K562 (cell line): ENCODE measurements around the gene ZNF564. TPM values are rescaled to one million over a fixed set of nuclear protein-coding genes. Genes with fewer than 3 reads are reported as not detected.
A peak's percentile ranks its signal among the peaks of the same experiment; 100 is the strongest.

Experiments
- ATAC-seq: fragments of 200-7000 bp; cut with Tn5 transposase; 3 replicates; pipeline ENCODE4 v1.9.1; 2020; ENCODE audit warnings: moderate library complexity
- BruUV-seq: library from RNA; stranded (reverse); fragments of 400-500 nt; replicated peaks from 2 replicates; lab custom pipeline; 2021; lab: Mats Ljungman, UMichigan
- CTCF ChIA-PET: fragments of 300-600 bp; formaldehyde crosslinking; extraction: SDS; loops from one replicate; lab custom pipeline; 2021; ENCODE audit warnings: low intra/inter-chr PET ratio; lab: Yijun Ruan, JAX
- POLR2A ChIA-PET: fragments of 300-600, 350-650 bp; sonication (Branson Sonifier 250); formaldehyde crosslinking; extraction: SDS; loops from one replicate; lab custom pipeline; 2021; ENCODE audit warnings: antibody characterized with exemption, inconsistent platforms; lab: Yijun Ruan, JAX
- DNase-seq, 4 experiments: peaks; one replicate each; pipeline versions ENCODE4 v3.0.0 to v3.0.0-alpha.2; 2011 to 2018; ENCODE audit warnings: low spot score in 3 of 4, mixed read lengths in 3 of 4; ENCODE audit errors: extremely low read depth in 1 of 4
- FAIRE-seq: peaks from 2 replicates; lab custom pipeline; 2011; peaks lifted over from hg19 to GRCh38; lab: Jason Lieb, UNC
- H2AFZ ChIP-seq: 2 replicates; pipeline ENCODE4 v1.6.0; 2011; ENCODE audit warnings: low read depth, low read length, control low read depth, inconsistent platforms
- H3K27ac ChIP-seq: fragments of 200-600 bp; 3 replicates; pipeline ENCODE4 v1.8.0; 2011; ENCODE audit warnings: low read depth, mild to moderate bottlenecking, control low read depth, inconsistent platforms, low read length, moderate library complexity, mixed read lengths; ENCODE audit errors: extremely low read depth
- H3K27me3 ChIP-seq, 2 experiments: fragments of 300-600 bp in 1 of 2; 2 replicates in 1 of 2; 3 replicates in 1 of 2; pipeline versions ENCODE4 v1.6.0 to v1.8.0; 2011; ENCODE audit warnings: inconsistent platforms in 2 of 2, low read length in 2 of 2, mild to moderate bottlenecking in 1 of 2, mixed read lengths in 1 of 2, moderate library complexity in 1 of 2; ENCODE audit not compliant: control insufficient read depth in 2 of 2, insufficient read depth in 2 of 2
- H3K36me3 ChIP-seq: fragments of 300-600 bp; 3 replicates; pipeline ENCODE4 v1.8.0; 2011; ENCODE audit warnings: mild to moderate bottlenecking, low read length, inconsistent platforms; ENCODE audit not compliant: control insufficient read depth, insufficient read depth
- H3K4me1 ChIP-seq, 2 experiments: fragments of 200-600 bp in 1 of 2; replicated peaks in 1 of 2; 2 replicates in 1 of 2; 3 replicates in 1 of 2; pipeline versions ENCODE4 v1.5.1 to v1.8.0; 2011; ENCODE audit warnings: inconsistent platforms in 2 of 2, low read length in 2 of 2, mild to moderate bottlenecking in 1 of 2, mixed read lengths in 1 of 2, moderate library complexity in 1 of 2; ENCODE audit not compliant: control insufficient read depth in 2 of 2, insufficient read depth in 2 of 2
- H3K4me2 ChIP-seq: 2 replicates; pipeline ENCODE4 v1.6.1; 2011; ENCODE audit warnings: low read length, control low read depth, inconsistent platforms, mixed read lengths; ENCODE audit not compliant: insufficient read depth
- H3K4me3 ChIP-seq: fragments of 200-600 bp; sonication (generic), shearing (Covaris generic); 2 replicates; pipeline ENCODE4 v1.5.1; 2016; ENCODE audit warnings: control low read depth, inconsistent platforms
- H3K79me2 ChIP-seq: fragments of 200-600 bp; 3 replicates; pipeline ENCODE4 v1.8.0; 2011; ENCODE audit warnings: low read length, inconsistent platforms; ENCODE audit not compliant: control insufficient read depth, insufficient read depth
- H3K9ac ChIP-seq, 2 experiments: 2 replicates each; pipeline versions ENCODE4 v1.6.0 to v1.6.1; 2011; ENCODE audit warnings: low read depth in 2 of 2, low read length in 2 of 2, control low read depth in 1 of 2, inconsistent platforms in 1 of 2, mild to moderate bottlenecking in 1 of 2, mixed read lengths in 1 of 2; ENCODE audit not compliant: insufficient read depth in 1 of 2
- H3K9me1 ChIP-seq: one replicate; pipeline ENCODE4 v1.6.0; 2011; ENCODE audit warnings: inconsistent platforms, mild to moderate bottlenecking, low read length, moderate library complexity; ENCODE audit not compliant: control insufficient read depth, insufficient read depth
- H3K9me3 ChIP-seq: replicated peaks from 2 replicates; pipeline ENCODE4 v1.5.1; 2011; ENCODE audit warnings: low read depth, low read length, inconsistent platforms; ENCODE audit not compliant: control insufficient read depth, insufficient read depth
- H4K20me1 ChIP-seq: replicated peaks from 2 replicates; pipeline ENCODE4 v1.6.1; 2011; ENCODE audit warnings: low read length, inconsistent platforms, mixed read lengths; ENCODE audit not compliant: control insufficient read depth, insufficient read depth
- BRD4 ChIP-seq: fragments of 200-600 bp; sonication (generic); IDR thresholded peaks from 2 replicates; pipeline ENCODE4 v1.6.1; 2017; ENCODE audit warnings: inconsistent platforms
- CEBPG ChIP-seq, 3 experiments: fragments of 200-800 bp in 1 of 3; sonication (Bioruptor generic) in 1 of 3; sonication (generic) in 1 of 3; formaldehyde crosslinking in 1 of 3; IDR thresholded peaks in 2 of 3; conservative IDR thresholded peaks in 1 of 3; 2 replicates each; pipeline versions ENCODE4 v1.6.1 to v1.8.0; 2016 to 2022; ENCODE audit warnings: missing compliant biosample characterization in 2 of 3, missing genetic modification characterization in 2 of 3, mild to moderate bottlenecking in 1 of 3, missing genetic modification reagents in 1 of 3
- DLX4 ChIP-seq: fragments of 250-450 bp; sonication (Bioruptor Pico); IDR thresholded peaks from 2 replicates; pipeline ENCODE4 v1.6.1; 2021; ENCODE audit warnings: mild to moderate bottlenecking
- HBP1 ChIP-seq: fragments of 450-650 bp; formaldehyde crosslinking; IDR thresholded peaks from 2 replicates; pipeline ENCODE4 v1.4.0; 2022; ENCODE audit warnings: missing genetic modification characterization
- JUND ChIP-seq, 2 experiments: IDR thresholded peaks; 2 replicates in 1 of 2; 3 replicates in 1 of 2; pipeline ENCODE4 v1.6.1; 2011; ENCODE audit warnings: borderline replicate concordance in 2 of 2, low read depth in 2 of 2, low read length in 2 of 2, improper control_type of control experiment in 1 of 2, missing biosample characterization in 1 of 2, missing genetic modification characterization in 1 of 2, missing genetic modification reagents in 1 of 2
- KHSRP ChIP-seq: fragments of 450-650 bp; IDR thresholded peaks from 2 replicates; pipeline ENCODE4 v1.6.1; 2017
- MAFG ChIP-seq: fragments of 450-650 bp; conservative IDR thresholded peaks from 2 replicates; pipeline ENCODE4 v1.6.1; 2016; ENCODE audit warnings: missing genetic modification characterization, missing compliant biosample characterization
- MCM3 ChIP-seq: fragments of 450-650 bp; IDR thresholded peaks from 2 replicates; pipeline ENCODE4 v1.6.1; 2016
- MEIS2 ChIP-seq: fragments of 450-650 bp; IDR thresholded peaks from 2 replicates; pipeline ENCODE4 v1.6.1; 2014; ENCODE audit warnings: mild to moderate bottlenecking; ENCODE audit not compliant: partially characterized antibody
- PHF20 ChIP-seq: fragments of 450-650 bp; IDR thresholded peaks from 2 replicates; pipeline ENCODE4 v1.6.1; 2018; ENCODE audit not compliant: partially characterized antibody
- RBM15 ChIP-seq: fragments of 200-400 bp; formaldehyde crosslinking; IDR thresholded peaks from 2 replicates; pipeline ENCODE4 v1.6.1; 2018; ENCODE audit warnings: mild to moderate bottlenecking, low read length, moderate library complexity; ENCODE audit not compliant: insufficient read depth
- SMAD4 ChIP-seq: fragments of 250-450 bp; sonication (Bioruptor Pico); conservative IDR thresholded peaks from 2 replicates; pipeline ENCODE4 v1.8.0; 2021; ENCODE audit warnings: inconsistent platforms, mild to moderate bottlenecking, moderate library complexity
- SNAPC5 ChIP-seq: fragments of 250-450 bp; sonication (Bioruptor Pico); IDR thresholded peaks from 2 replicates; pipeline ENCODE4 v1.8.0; 2021; ENCODE audit warnings: moderate library complexity, mild to moderate bottlenecking, inconsistent platforms
- SRF ChIP-seq, 2 experiments: fragments of 250-450, 450-650 bp in 1 of 2; sonication (Bioruptor Pico) in 1 of 2; sonication (generic) in 1 of 2; formaldehyde crosslinking; IDR thresholded peaks; 2 replicates each; pipeline versions ENCODE4 v1.5.0 to v1.5.1; 2020 to 2022; ENCODE audit warnings: mild to moderate bottlenecking in 1 of 2, missing genetic modification reagents in 1 of 2
- TCF7 ChIP-seq: sonication (generic); IDR thresholded peaks from 2 replicates; pipeline ENCODE4 v1.6.1; 2016; ENCODE audit warnings: antibody characterized with exemption, borderline replicate concordance
- ZEB2 ChIP-seq: fragments of 450-650 bp; IDR thresholded peaks from 2 replicates; pipeline ENCODE4 v1.6.1; 2016
- ZNF395 ChIP-seq: fragments of 200-800 bp; sonication (Bioruptor generic); IDR thresholded peaks from 2 replicates; pipeline ENCODE4 v1.6.1; 2017; ENCODE audit warnings: missing genetic modification characterization, missing compliant biosample characterization
- ZNF778 ChIP-seq: fragments of 450-650 bp; formaldehyde crosslinking; IDR thresholded peaks from 2 replicates; pipeline ENCODE4 v1.4.0; 2020; ENCODE audit warnings: mild to moderate bottlenecking, moderate library complexity
- WGBS: fragments of 100-300 bp; shearing (Covaris generic); methylation state at CpG from one replicate; pipeline ENCODE4 v1.1.6; 2016; ENCODE audit warnings: low coverage, mixed read lengths; ENCODE audit not compliant: insufficient coverage; ENCODE audit errors: missing lambda C conversion rate; 5-methylcytosine and 5-hydroxymethylcytosine counted together
- in situ Hi-C: fragments of 300-500 bp; cut with MboI; formaldehyde crosslinking; loops from 4 replicates; pipeline ENCODE4 v1.15.0; 2018; ENCODE audit warnings: inconsistent platforms, mixed read lengths
- intact Hi-C: fragments of 100-400 bp; cut with micrococcal nuclease; formaldehyde crosslinking; loops from 2 replicates; pipeline ENCODE4 v1.14.2; 2022
- polyA plus RNA-seq, 8 experiments: library from polyadenylated mRNA; depleted of rRNA in 4 of 8; stranded (reverse) in 5 of 8; unstranded in 3 of 8; fragments of >200 nt; fragmentation: Nextera tagmentation in 2 of 8; fragmentation: Illumina TruSeq in 1 of 8; extraction: Ambion mirVana in 2 of 8; extraction: Trizol in 1 of 8; gene quantifications; 2 replicates each; pipeline versions ENCODE4 v1.2.1 to v1.2.3, GENCODE V29; 2011 to 2014; ENCODE audit warnings: inconsistent platforms in 1 of 8, missing spikeins in 1 of 8
- total RNA-seq, 7 experiments: library from RNA; depleted of rRNA in 6 of 7; stranded (reverse); fragments of >200 nt in 6 of 7; fragmentation: Illumina TruSeq in 2 of 7; extraction: Trizol in 2 of 7; gene quantifications; 2 replicates each; pipeline versions ENCODE4 v1.2.1 to v1.2.3, GENCODE V29; 2011 to 2021; ENCODE audit warnings: low replicate concordance in 1 of 7

Gene ZNF564
- total and polyA plus RNA-seq, 9 of the 15 experiments (the other 6 are each of a cell fraction or from before 2014, with no cell fraction given), result 1.4 to 8.1 (median 5.6) TPM

GRCh38 chr19:12543855-12544254 lies 7.4 kb downstream of the ZNF564 start:
- in situ Hi-C loops, result no loop called here
- no peaks in the 10 kb centered on the region for H4K20me1 ChIP-seq
- DNase-seq (peak in 2 of 4 experiments; percentile 22 to 63), FAIRE-seq (no peak), ATAC-seq (peak; percentile 58)
- H3K9ac ChIP-seq, result peak overlapping the region in 1 of 2 experiments; percentile 62; a peak in 2 of 4 replicates
- H3K4me2 ChIP-seq, result peak overlapping the region; percentile 81
- no peak overlapping the region for H3K4me3 ChIP-seq
- H3K79me2 ChIP-seq, result peaks cover 58% of the 10 kb centered on the region
- WGBS, result 50% methylated on average over 1 of the region's 1 CpG
- peaks cover 23 to 27% of the 10 kb centered on the region in 2 experiments for H3K4me1 ChIP-seq
- intact Hi-C loops, result no loop called here
- POLR2A ChIA-PET, result interaction anchor here (0.7 kb wide), 1 partner anchor 75 kb away, joined by 4 read pairs; no protein-coding TSS in a partner anchor
- peaks cover 47% of the 10 kb centered on the region for H3K9me3 ChIP-seq
- 0 out of 2 replicates have a peak overlapping the region, but pooled peaks have one; percentile 13 for H2AFZ ChIP-seq
- peaks cover 48% of the 10 kb centered on the region for H3K36me3 ChIP-seq
- H3K9me1 ChIP-seq, result no peaks in the 10 kb centered on the region
- CTCF ChIA-PET, result no interaction called here
- H3K27ac ChIP-seq, result peak overlapping the region; percentile 95
- H3K27me3 ChIP-seq, result no peaks in the 10 kb centered on the region
- BruUV-seq, result no TSS peak
- TF ChIP-seq ZNF778 (CRISPR knock-in tag) (no peak), MCM3 (no peak), JUND (IDR thresholded peaks at IDR 0.05; ENCODE audit: borderline replicate concordance, low read depth, low read length) (peak; percentile 37; the same call in 1 of the 2 replicates), JUND (tag; IDR thresholded peaks at IDR 0.05; ENCODE audit: borderline replicate concordance, low read depth, low read length) (no peak), TCF7 (no peak), MAFG (no peak), KHSRP (no peak), SMAD4 (CRISPR knock-in tag) (peak; percentile 21; the same call in 1 of the 2 replicates), BRD4 (no peak), CEBPG (CRISPR knock-in tag; IDR thresholded peaks at IDR 0.05) (peak; percentile 74; the same call in 1 of the 2 replicates), CEBPG (tag; conservative IDR thresholded peaks at IDR 0.05 in 1 of 2, IDR thresholded peaks at IDR 0.05 in 1 of 2) (peak in 1 of 2 experiments; percentile 89; a peak in 2 of 4 replicates), SNAPC5 (CRISPR knock-in tag) (no peak), HBP1 (CRISPR knock-in tag) (no peak), DLX4 (CRISPR knock-in tag) (no peak), ZNF395 (CRISPR knock-in tag) (no peak), MEIS2 (peak; percentile 25), PHF20 (no peak), RBM15 (no peak), ZEB2 (no peak; the same call in 1 of the 2 replicates), SRF (CRISPR knock-in tag; IDR thresholded peaks at IDR 0.05) (0 out of 4 replicates have a peak, but pooled peaks of 1 of the 2 experiments have one; percentile 9)
